SK-N-MC (cell line): ENCODE measurements around the gene BEAN1.

Experiments used
- DNase-seq: peaks from one replicate; pipeline ENCODE4 v3.0.0-alpha.2; 2011; ENCODE audit warnings: low read depth, low spot score
- H3K27ac ChIP-seq: fragments of 200-600 bp; sonication (generic); 2 replicates; pipeline ENCODE4 v1.5.1; 2016; ENCODE audit warnings: mixed run types
- H3K36me3 ChIP-seq: fragments of 200-600 bp; sonication (generic); 2 replicates; pipeline ENCODE4 v1.6.1; 2017; ENCODE audit warnings: antibody characterized with exemption, low read length, mixed read lengths; ENCODE audit not compliant: insufficient read depth
- H3K4me3 ChIP-seq: fragments of 200-600 bp; sonication (generic); 2 replicates; pipeline ENCODE4 v1.5.1; 2016
- H3K9ac ChIP-seq: fragments of 200-600 bp; sonication (generic); 2 replicates; pipeline ENCODE4 v1.8.0; 2017; ENCODE audit warnings: mixed run types, mixed read lengths; ENCODE audit not compliant: insufficient read length
- H3K9me3 ChIP-seq: fragments of 200-600 bp; sonication (generic); 2 replicates; pipeline ENCODE4 v1.6.1; 2017; ENCODE audit warnings: low read depth, mild to moderate bottlenecking, antibody characterized with exemption, low read length, moderate library complexity, mixed read lengths
- EZH2 ChIP-seq: fragments of 200-600 bp; sonication (generic); IDR thresholded peaks from one replicate; pipeline ENCODE4 v1.6.1; 2017; ENCODE audit warnings: antibody characterized with exemption
- FOXP2 ChIP-seq: optimal IDR thresholded peaks from 2 replicates; pipeline ENCODE3; 2011; ENCODE audit warnings: mild to moderate bottlenecking, moderate library complexity; ENCODE audit not compliant: insufficient read depth; ENCODE audit errors: extremely low read length, control extremely low read depth
- POLR2AphosphoS5 ChIP-seq: IDR thresholded peaks from 2 replicates; pipeline ENCODE4 v1.6.1; 2012; ENCODE audit warnings: mild to moderate bottlenecking, low read depth, low read length, borderline replicate concordance

BEAN1 gene

DNA sequence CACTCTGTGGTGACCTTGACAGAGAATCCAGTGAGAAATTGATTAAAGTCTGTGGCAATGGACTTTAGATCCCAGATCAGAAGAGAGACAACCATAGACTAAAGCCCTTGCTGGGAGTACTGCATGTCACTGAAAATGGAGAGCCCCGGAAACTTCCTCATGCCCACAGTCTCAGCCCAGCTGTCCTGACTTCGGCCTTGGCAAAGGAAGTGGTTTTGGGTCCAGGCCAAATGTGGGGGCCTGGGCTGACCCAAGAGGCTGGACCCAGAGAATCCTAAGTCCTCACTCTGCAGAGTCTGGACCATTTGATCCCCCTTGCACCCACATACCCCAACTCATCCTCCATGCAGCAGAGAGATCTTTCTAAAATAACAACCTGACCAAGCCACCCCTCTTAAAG is 4.7 kb upstream of the BEAN1 start:
- TF ChIP-seq EZH2 (no peak), POLR2AphosphoS5 (no peak), FOXP2 (no peak)
- Histone ChIP-seq H3K9me3 (no peaks in the 10 kb centered on the region), H3K27ac (no peak overlapping the region), H3K9ac (no peak overlapping the region), H3K36me3 (no peaks in the 10 kb centered on the region), H3K4me3 (no peak overlapping the region)
- no peak for DNase-seq

GRCh38 chr16:66423177-66423576 is 3.9 kb upstream of the BEAN1 start:
- TF ChIP-seq FOXP2 (no peak), POLR2AphosphoS5 (no peak), EZH2 (no peak)
- no peak overlapping the region for H3K9ac ChIP-seq
- no peak overlapping the region for H3K4me3 ChIP-seq
- H3K36me3 ChIP-seq, result no peaks in the 10 kb centered on the region
- no peak for DNase-seq
- H3K27ac ChIP-seq, result no peak overlapping the region
- no peaks in the 10 kb centered on the region for H3K9me3 ChIP-seq

DNA sequence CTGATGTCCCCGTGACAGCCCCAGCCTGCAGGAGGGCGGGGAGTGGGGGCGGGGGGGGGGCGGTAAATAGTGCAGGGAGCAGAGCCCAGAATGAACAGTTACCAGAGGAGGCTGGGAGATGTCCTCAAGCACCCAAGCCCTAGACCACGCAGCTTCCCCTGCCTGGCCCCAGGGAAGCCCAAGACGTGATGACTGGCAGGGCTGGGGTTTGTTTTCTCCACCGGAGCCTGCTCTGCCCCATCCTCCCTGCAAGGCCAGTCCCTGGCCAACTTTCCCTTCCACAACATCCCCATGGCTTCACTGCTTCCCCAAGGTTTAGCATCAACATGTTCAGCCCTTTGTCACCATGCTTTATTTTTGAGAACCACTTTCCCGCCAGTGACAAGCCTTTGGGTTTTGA is 1.4 kb upstream of the BEAN1 start:
- no peak overlapping the region for H3K27ac ChIP-seq
- H3K36me3 ChIP-seq, result no peaks in the 10 kb centered on the region
- DNase-seq, result no peak
- H3K9ac ChIP-seq, result no peak overlapping the region
- H3K9me3 ChIP-seq, result no peaks in the 10 kb centered on the region
- H3K4me3 ChIP-seq, result no peak overlapping the region
- TF ChIP-seq FOXP2 (no peak), POLR2AphosphoS5 (no peak), EZH2 (no peak)

DNA sequence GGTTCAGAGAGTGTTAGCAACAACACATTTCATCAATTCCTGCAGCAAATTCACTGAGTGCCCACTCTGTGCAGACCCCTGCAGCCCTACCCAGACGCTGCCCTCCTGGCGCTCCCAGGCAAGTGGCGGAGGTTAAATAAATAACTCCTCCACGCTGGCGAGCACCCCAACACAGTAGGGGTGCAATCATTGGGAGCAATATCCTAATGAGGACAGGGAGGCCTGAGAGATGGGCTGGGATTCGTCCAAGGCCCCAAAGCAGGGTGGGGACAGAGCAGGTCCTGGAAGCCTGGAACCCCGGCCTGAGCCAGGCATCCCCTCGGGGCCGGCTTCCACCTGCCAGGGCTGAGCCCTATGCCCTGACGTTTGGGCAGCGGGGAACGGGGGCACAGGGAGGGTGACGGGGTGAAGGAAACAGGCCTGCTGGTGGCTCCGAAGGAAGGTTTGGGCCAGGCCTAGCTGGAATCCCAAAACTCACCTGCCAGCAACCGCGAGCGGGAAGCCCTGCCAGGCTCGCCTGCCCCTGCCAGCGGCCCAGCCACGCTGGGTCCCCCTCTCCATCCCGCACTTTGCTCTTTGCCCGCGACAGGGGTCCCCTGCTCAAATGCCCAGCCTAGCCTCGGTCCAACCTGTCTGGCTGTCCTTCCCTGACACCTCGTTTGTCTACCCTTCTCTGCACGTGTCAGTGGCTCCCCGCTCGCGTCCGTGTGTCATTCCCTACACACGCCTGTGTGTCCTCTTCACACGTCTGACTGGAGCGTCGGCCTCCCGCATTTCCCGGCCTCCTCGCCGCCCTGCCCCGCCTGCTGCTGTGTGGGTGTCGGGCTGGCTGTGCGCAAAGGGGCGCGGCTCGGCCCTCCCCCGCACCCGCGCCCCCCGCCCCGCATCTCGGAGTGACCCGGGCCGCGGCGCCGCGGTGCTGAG is 721 bp upstream of the BEAN1 start:
- no peak for DNase-seq
- H3K4me3 ChIP-seq, result no peak overlapping the region
- no peak overlapping the region for H3K9ac ChIP-seq
- no peaks in the 10 kb centered on the region for H3K9me3 ChIP-seq
- H3K27ac ChIP-seq, result no peak overlapping the region
- TF ChIP-seq POLR2AphosphoS5 (no peak), FOXP2 (no peak), EZH2 (no peak)
- H3K36me3 ChIP-seq, result no peaks in the 10 kb centered on the region

DNA sequence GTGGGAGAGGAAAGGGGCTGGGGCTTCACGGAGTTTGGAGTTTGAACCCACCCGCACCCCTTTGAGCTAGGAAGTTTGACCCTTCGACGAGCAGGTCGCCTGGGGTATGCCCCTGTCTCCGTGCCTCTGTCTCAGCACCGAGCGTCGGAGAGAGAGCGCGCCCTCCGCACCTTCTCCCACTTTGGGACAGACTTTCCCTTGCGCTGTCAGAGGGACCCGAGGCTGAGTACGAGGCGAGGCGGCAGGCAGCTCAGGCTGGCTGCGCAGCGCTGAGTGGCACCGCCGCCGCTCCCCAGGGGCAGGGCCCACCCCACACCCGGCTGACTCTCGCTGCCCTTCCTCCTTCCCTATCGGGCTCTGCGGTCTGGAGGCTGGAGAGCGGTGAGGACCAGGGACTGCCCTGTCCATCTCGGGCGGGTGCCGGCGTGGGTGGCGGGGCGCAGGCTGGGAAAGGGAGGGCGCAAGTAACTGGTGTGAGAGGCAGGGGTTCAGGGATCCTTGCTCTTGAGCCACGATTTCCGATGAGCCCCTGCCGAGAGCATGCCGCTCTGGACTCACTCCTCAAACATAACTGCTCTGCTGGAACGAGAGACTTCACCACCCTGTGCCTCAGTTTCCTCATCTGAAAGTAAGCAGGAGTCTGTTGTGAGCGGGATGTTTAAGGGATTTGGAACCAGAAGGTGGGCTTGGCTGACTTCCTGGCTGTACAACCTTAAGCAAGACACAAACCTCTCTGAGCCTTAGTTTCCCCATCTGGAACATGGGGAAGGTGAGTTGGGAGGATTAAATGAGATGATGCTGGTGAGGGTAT is 981 bp downstream of the BEAN1 start:
- Histone ChIP-seq H3K27ac (no peak overlapping the region), H3K36me3 (no peaks in the 10 kb centered on the region), H3K9ac (no peak overlapping the region), H3K4me3 (peak overlapping the region; percentile 58), H3K9me3 (no peaks in the 10 kb centered on the region)
- TF ChIP-seq FOXP2 (no peak), EZH2 (no peak), POLR2AphosphoS5 (no peak)
- DNase-seq, result no peak

GRCh38 chr16:66428682-66429251 is 1.7 kb downstream of the BEAN1 start:
- no peaks in the 10 kb centered on the region for H3K36me3 ChIP-seq
- no peak overlapping the region for H3K9ac ChIP-seq
- no peak overlapping the region for H3K4me3 ChIP-seq
- H3K27ac ChIP-seq, result no peak overlapping the region
- H3K9me3 ChIP-seq, result no peaks in the 10 kb centered on the region
- TF ChIP-seq FOXP2 (no peak), EZH2 (no peak), POLR2AphosphoS5 (no peak)
- DNase-seq, result no peak

- DNase-seq, result no peak
- Histone ChIP-seq H3K36me3 (no peaks in the 10 kb centered on the region), H3K4me3 (no peak overlapping the region), H3K27ac (no peak overlapping the region), H3K9me3 (no peaks in the 10 kb centered on the region), H3K9ac (no peak overlapping the region)
- no peak for TF ChIP-seq POLR2AphosphoS5
- no peak for TF ChIP-seq FOXP2
- no peak for TF ChIP-seq EZH2
These were observed 2.3 kb downstream of the BEAN1 start for GRCh38 chr16:66429290-66429962.

- no peak overlapping the region for H3K4me3 ChIP-seq
- H3K27ac ChIP-seq, result no peak overlapping the region
- no peak for TF ChIP-seq EZH2
- no peak for DNase-seq
- H3K9ac ChIP-seq, result no peak overlapping the region
- no peaks in the 10 kb centered on the region for H3K9me3 ChIP-seq
- H3K36me3 ChIP-seq, result no peaks in the 10 kb centered on the region
These were observed 3.1 kb downstream of the BEAN1 start for GRCh38 chr16:66430214-66430613.
